Gastrocnemius medialis (tissue), 4 donors: ENCODE measurements around the gene POR.

ENCODE experiments used
- CTCF ChIP-seq, 5 experiments: fragments of 450-650 bp in 3 of 5; fragments of 200-600 bp in 2 of 5; sonication (generic) in 2 of 5; IDR thresholded peaks in 4 of 5; conservative IDR thresholded peaks in 1 of 5; 1 replicate in 4 of 5; 2 replicates in 1 of 5; pipeline ENCODE4 v1.5.1; 2016 to 2019; ENCODE audit warnings: antibody characterized with exemption in 5 of 5, mild to moderate bottlenecking in 3 of 5, moderate library complexity in 3 of 5
- POLR2A ChIP-seq, 2 donors: fragments of 450-650 bp; IDR thresholded peaks; one replicate each; pipeline ENCODE4 v1.6.1; 2017; ENCODE audit warnings: antibody characterized with exemption in 2 of 2, mild to moderate bottlenecking in 2 of 2, moderate library complexity in 2 of 2

DNA sequence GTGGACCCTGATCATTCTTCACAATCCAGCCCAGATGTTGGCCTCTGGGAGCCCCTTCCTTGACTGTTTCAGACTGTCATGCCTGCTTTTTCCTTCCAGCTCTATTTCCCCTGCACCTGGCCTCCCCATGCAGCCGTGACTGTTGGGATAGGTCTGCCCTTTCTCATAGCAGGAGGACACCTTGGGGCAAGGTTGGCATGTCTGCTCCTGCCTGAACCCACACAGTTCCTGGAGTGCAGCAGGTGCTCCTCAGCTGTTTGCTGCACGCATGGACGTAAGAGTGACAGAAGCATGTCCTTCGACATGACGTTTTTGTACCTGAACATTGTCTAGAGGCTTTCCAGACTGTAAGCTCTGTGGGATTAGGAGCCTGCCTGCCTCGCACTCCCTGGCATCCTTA, 24.0 kb downstream of the POR start:
- TF ChIP-seq CTCF (IDR thresholded peaks at IDR 0.05 in 4 of 5, conservative IDR thresholded peaks at IDR 0.05 in 1 of 5) (no peak), POLR2A (IDR thresholded peaks at IDR 0.05) (no peak)
